RCC 7860 (cell line): Measurements from ENCODE around the gene MAGEA2B.
"Not testable (repeated sequence)": the region's sequence is repeated elsewhere in the genome, so short reads cannot be mapped to it uniquely, and the experiment has no call there.

Source experiments
- DNase-seq: peaks from one replicate; pipeline ENCODE4 v3.0.0-alpha.2; 2015; ENCODE audit warnings: low spot score
- FAIRE-seq: peaks from 2 replicates; lab custom pipeline; 2012; peaks lifted over from hg19 to GRCh38; lab: Jason Lieb, UNC

MAGEA2B gene

GRCh38 chrX:152713815-152714787 is at the start of gene MAGEA2B:
TSS of gene MAGEA2B (plus strand) at chrX:152714628. CDS start at chrX:152717107, 2,479 bp downstream.
- not testable (repeated sequence) for DNase-seq, FAIRE-seq

GRCh38 chrX:152674135-152674534 is 40.3 kb upstream of the MAGEA2B start:
- FAIRE-seq: no peak
- DNase-seq: no peak

GRCh38 chrX:152674652-152675051 is 39.8 kb upstream of the MAGEA2B start:
- DNase-seq, FAIRE-seq: not testable (repeated sequence)

- not testable (repeated sequence) for DNase-seq, FAIRE-seq
Observed at GRCh38 chrX:152681012-152681411, 33.4 kb upstream of the MAGEA2B start.

GRCh38 chrX:152697952-152698931 is 16.2 kb upstream of the MAGEA2B start, which contains the start of gene MAGEA3:
TSS of gene MAGEA3 (plus strand) at chrX:152698794. CDS start at chrX:152700833, 2,039 bp downstream.
- not testable (repeated sequence) for FAIRE-seq, DNase-seq

GRCh38 chrX:152700390-152700789 is 14.0 kb upstream of the MAGEA2B start:
- not testable (repeated sequence) for DNase-seq, FAIRE-seq

- not testable (repeated sequence) for DNase-seq, FAIRE-seq
Observed at GRCh38 chrX:152706500-152706899, 7.9 kb upstream of the MAGEA2B start.

- not testable (repeated sequence) for DNase-seq, FAIRE-seq
Observed at GRCh38 chrX:152709173-152709572, 5.3 kb upstream of the MAGEA2B start, which contains the start of gene CSAG2. TSS of gene CSAG2 (minus strand) at chrX:152709273. CDS start at chrX:152709112, 161 bp downstream.

- not testable (repeated sequence) for DNase-seq, FAIRE-seq
Observed at GRCh38 chrX:152713195-152713594, 1.2 kb upstream of the MAGEA2B start.

- DNase-seq (no peak), FAIRE-seq (no peak)
Observed at GRCh38 chrX:152725409-152725808, 11.0 kb downstream of the MAGEA2B start.

- DNase-seq (no peak), FAIRE-seq (no peak)
Observed at GRCh38 chrX:152733261-152733975, 19.0 kb downstream of the MAGEA2B start, which contains the start of the genes CSAG1 and MAGEA12. TSS of gene CSAG1 (minus strand) at chrX:152733721. CDS start at chrX:152732460, 1,261 bp downstream. TSS of gene MAGEA12 (plus strand) at chrX:152733757. CDS start at chrX:152736162, 2,405 bp downstream.

- FAIRE-seq, DNase-seq: not testable (repeated sequence)
Observed at GRCh38 chrX:152734143-152734858, 19.9 kb downstream of the MAGEA2B start.

- FAIRE-seq: no peak
- no peak for DNase-seq
Observed at GRCh38 chrX:152735101-152735500, 20.7 kb downstream of the MAGEA2B start.

GRCh38 chrX:152735860-152736511 is 21.6 kb downstream of the MAGEA2B start:
- DNase-seq (no peak), FAIRE-seq (no peak)

- not testable (repeated sequence) for DNase-seq
Observed at GRCh38 chrX:152736528-152736927, 22.1 kb downstream of the MAGEA2B start.

GRCh38 chrX:152738560-152738959 is 24.1 kb downstream of the MAGEA2B start:
- no peak for DNase-seq
- no peak for FAIRE-seq

More at GRCh38 chrX:152736528-152736927, 22.1 kb downstream of the MAGEA2B start:
- FAIRE-seq: not testable (repeated sequence)

GRCh38 chrX:152753686-152754650 is 39.5 kb downstream of the MAGEA2B start, which contains the start of gene MAGEA2:
TSS of gene MAGEA2 (minus strand) at chrX:152753842. CDS start at chrX:152751363, 2,479 bp downstream.
- FAIRE-seq: not testable (repeated sequence)

More at GRCh38 chrX:152753686-152754650, 39.5 kb downstream of the MAGEA2B start, which contains the start of gene MAGEA2:
- not testable (repeated sequence) for DNase-seq
